Activated CD8-positive, alpha-beta memory T cell treated with anti-CD3 and anti-CD28 coated beads, Interleukin-2, amount 10 ng/mL, durations not matched to agents 7 days and 5 days (primary cell): ENCODE results near the gene CCDC106. TPM values are rescaled to one million over a fixed set of nuclear protein-coding genes. Genes with fewer than 3 reads are reported as not detected.

Experiments used
- ATAC-seq: fragments of 150-1000 bp; cut with Tn5 transposase; one replicate; pipeline ENCODE4 v1.10.0; 2021; ENCODE audit warnings: moderate library complexity
- CTCF ChIA-PET: fragments of 350-600 bp; sonication (Branson Sonifier 250); formaldehyde crosslinking; loops from one replicate; lab custom pipeline; 2021; ENCODE audit warnings: antibody characterized with exemption; lab: Charles Lee
- DNase-seq: peaks from one replicate; pipeline ENCODE4 v3.0.0-alpha.2; 2020
- H3K27ac Mint-ChIP-seq: one replicate; pipeline ENCODE4 v1.8.0; 2021; ENCODE audit warnings: mild to moderate bottlenecking, mixed read lengths
- H3K27me3 Mint-ChIP-seq: one replicate; pipeline ENCODE4 v1.8.0; 2021; ENCODE audit warnings: mixed read lengths
- H3K36me3 Mint-ChIP-seq: one replicate; pipeline ENCODE4 v1.8.0; 2021; ENCODE audit warnings: mild to moderate bottlenecking, mixed read lengths
- H3K4me1 Mint-ChIP-seq: one replicate; pipeline ENCODE4 v1.8.0; 2021; ENCODE audit warnings: mixed read lengths
- H3K4me3 Mint-ChIP-seq: one replicate; pipeline ENCODE4 v1.8.0; 2021; ENCODE audit warnings: mild to moderate bottlenecking, moderate library complexity, mixed read lengths
- H3K9me3 Mint-ChIP-seq: one replicate; pipeline ENCODE4 v1.8.0; 2022; ENCODE audit warnings: low read depth, mixed read lengths
- total RNA-seq, 2 experiments: library from RNA; stranded (reverse); gene quantifications; one replicate each; pipeline ENCODE4 v1.2.3, GENCODE V29; 2021

The CCDC106 gene
- total RNA-seq, 2 experiments from 2014 or later = 5.9 TPM

DNA sequence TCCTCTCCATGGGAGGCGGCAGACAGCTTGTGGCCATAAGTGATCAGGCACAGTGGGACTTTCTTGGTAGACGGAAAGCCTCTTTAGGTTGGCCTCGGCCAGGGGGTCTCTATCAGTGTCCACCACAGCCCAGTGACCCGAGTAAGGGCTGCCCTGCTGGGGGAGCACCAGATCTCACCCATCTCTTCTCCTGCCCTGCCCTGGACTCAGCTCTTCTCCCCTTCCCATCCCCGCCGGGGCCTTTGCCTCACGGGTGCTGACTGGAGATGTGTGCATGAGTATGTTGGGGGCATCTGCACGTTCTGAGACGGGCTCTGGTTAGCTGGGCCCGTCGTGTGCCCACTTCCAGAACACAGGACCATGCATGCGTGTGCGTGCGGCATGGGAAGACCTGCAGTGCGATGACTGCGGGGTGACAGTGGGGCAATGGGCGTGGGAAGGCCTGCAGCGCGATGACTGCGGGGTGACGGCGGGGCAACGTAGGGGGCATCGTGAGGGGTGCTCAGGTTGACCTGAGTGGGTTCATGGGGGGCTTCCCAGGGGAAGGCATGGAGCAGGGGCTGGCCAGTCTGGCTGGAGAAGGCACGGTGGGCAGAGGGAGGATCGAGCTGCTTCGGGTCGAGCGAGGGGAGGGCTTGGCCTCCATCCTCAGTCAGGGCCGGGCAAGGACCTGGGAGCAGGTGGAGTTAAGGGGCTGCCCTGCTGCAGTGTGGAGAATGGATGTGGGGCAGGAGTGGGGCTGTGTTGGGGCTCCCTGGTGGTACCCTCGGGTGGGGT lies 42.9 kb downstream of the CCDC106 start:
- no peak overlapping the region for H3K4me3 Mint-ChIP-seq
- H3K4me1 Mint-ChIP-seq = no peaks in the 10 kb centered on the region
- DNase-seq (no peak), ATAC-seq (no peak)
- CTCF ChIA-PET = no interaction called here
- H3K27me3 Mint-ChIP-seq = no peaks in the 10 kb centered on the region
- H3K9me3 Mint-ChIP-seq = no peaks in the 10 kb centered on the region
- H3K27ac Mint-ChIP-seq = no peak overlapping the region
- peaks cover 8% of the 10 kb centered on the region for H3K36me3 Mint-ChIP-seq

DNA sequence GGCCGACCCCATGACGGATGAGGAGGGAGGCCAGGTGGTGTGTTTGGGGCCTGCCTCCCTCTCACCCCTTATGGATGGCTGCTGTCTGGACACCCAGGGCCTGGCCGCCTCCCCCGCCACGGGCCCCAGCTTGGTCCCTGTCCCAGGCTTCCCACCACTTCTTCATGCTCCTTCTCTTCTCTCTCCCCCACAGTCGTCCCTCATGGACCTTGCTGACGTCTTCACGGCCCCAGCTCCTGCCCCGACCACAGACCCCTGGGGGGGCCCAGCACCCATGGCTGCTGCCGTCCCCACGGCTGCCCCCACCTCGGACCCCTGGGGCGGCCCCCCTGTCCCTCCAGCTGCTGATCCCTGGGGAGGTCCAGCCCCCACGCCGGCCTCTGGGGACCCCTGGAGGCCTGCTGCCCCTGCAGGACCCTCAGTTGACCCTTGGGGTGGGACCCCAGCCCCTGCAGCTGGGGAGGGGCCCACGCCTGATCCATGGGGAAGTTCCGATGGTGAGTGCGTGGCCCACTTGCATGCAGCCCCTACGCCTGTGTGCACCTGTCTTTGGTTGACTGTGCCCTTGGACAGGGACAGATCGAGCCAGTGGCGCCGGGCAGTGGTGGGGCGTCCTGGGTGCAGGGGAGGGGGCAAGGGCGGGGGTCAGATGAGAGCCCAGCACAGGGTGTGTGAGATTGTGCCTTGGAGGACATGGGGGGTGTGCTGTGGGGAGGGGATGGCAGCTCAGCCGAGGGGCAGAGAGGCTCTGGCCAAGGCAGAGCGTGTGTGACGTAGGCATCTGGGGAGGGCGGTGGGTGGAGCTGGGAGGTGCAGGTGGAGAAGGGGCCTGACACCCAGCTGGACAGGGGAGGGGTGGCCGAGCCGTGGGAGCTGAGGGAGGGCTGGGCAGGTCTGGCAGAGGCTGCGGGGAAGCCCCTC lies 43.8 kb downstream of the CCDC106 start:
- ATAC-seq (no peak), DNase-seq (no peak)
- peaks cover 8% of the 10 kb centered on the region for H3K36me3 Mint-ChIP-seq
- CTCF ChIA-PET = no interaction called here
- H3K4me3 Mint-ChIP-seq = no peak overlapping the region
- no peak overlapping the region for H3K27ac Mint-ChIP-seq
- no peaks in the 10 kb centered on the region for H3K27me3 Mint-ChIP-seq
- no peaks in the 10 kb centered on the region for H3K9me3 Mint-ChIP-seq
- no peaks in the 10 kb centered on the region for H3K4me1 Mint-ChIP-seq

DNA sequence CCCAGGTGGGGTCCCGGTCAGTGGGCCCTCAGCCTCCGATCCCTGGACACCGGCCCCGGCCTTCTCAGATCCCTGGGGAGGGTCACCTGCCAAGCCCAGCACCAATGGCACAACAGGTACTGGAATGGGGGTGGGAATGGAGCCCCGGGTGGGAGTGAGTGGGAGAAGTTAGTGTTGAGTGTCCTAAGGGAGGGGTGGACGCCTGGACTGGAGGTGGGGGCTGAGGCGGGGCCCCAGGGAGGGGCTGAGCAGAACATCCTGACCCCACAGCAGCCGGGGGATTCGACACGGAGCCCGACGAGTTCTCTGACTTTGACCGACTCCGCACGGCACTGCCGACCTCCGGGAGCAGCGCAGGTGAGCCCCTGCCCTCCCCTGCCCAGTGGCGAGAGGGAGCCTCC lies 44.7 kb downstream of the CCDC106 start:
- Mint-ChIP-seq H3K36me3 (peaks cover 8% of the 10 kb centered on the region), H3K27me3 (no peaks in the 10 kb centered on the region), H3K9me3 (no peaks in the 10 kb centered on the region), H3K4me3 (no peak overlapping the region), H3K4me1 (no peaks in the 10 kb centered on the region), H3K27ac (no peak overlapping the region)
- DNase-seq (no peak), ATAC-seq (no peak)
- CTCF ChIA-PET = no interaction called here

DNA sequence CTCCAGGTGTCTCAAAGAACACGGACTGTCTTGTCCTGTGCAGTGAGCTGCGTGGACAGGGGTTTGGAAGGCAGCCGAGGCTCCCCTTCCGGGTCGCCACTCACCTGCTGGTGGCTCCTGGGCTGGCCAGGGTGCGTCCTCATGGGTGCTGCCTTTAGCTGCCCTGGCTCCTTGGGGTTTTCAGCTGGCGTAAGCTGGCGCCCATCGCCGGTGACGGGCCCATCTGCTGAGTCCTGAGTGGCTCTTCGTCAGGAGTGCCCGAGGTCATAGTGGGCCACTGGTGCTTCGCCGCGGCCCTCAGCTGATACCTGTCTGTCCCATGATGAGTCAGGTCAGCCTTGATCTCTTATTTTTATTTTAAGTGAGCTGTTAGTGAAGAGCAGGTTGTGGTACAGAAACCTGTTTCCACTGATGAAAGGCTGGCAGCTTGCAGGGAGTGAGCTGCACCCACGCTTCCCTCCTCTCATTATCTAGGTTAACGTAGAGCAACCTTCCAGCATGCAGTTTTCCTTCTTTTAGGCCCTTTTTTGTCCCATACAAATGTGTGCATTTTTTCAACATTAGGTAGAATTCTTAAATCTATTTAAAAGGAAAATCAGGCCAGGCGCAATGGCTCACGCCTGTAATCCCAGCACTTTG lies 45.4 kb downstream of the CCDC106 start:
- H3K27ac Mint-ChIP-seq = no peak overlapping the region
- CTCF ChIA-PET = interaction anchor here (1.1 kb wide), 1 partner anchor 10 kb away, joined by 5 read pairs; no protein-coding TSS in a partner anchor
- ATAC-seq = no peak
- H3K4me1 Mint-ChIP-seq = no peaks in the 10 kb centered on the region
- no peak overlapping the region for H3K4me3 Mint-ChIP-seq
- DNase-seq = no peak
- peaks cover 9% of the 10 kb centered on the region for H3K36me3 Mint-ChIP-seq
- H3K9me3 Mint-ChIP-seq = no peaks in the 10 kb centered on the region
- no peaks in the 10 kb centered on the region for H3K27me3 Mint-ChIP-seq

DNA sequence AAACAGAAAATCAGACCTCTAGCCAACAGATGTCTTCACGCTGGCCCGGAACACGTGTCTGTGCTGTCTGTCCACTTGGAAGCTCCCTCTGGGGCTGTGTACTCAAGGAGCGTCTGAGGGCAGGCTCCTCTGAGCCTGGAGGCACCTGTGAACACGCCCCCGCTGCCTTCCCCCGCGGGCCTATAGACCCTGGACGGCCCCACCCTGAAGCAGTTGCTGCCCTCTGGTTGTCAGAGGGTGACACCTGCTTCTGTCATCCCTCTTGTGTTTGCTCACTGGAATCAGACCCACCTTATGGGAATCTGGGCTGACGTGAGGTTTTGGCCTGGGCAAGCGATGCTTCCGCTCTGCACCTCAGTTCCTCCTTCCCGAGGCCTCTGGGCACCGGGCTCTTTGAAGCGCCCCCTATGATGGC lies 46.2 kb downstream of the CCDC106 start:
- no peak for DNase-seq
- H3K9me3 Mint-ChIP-seq = no peaks in the 10 kb centered on the region
- H3K4me3 Mint-ChIP-seq = no peak overlapping the region
- no peak for ATAC-seq
- H3K27ac Mint-ChIP-seq = no peak overlapping the region
- H3K36me3 Mint-ChIP-seq = peaks cover 7% of the 10 kb centered on the region
- no peaks in the 10 kb centered on the region for H3K27me3 Mint-ChIP-seq
- H3K4me1 Mint-ChIP-seq = no peaks in the 10 kb centered on the region
- CTCF ChIA-PET = interaction anchor here (1.1 kb wide), 1 partner anchor 9 kb away, joined by 5 read pairs; no protein-coding TSS in a partner anchor

DNA sequence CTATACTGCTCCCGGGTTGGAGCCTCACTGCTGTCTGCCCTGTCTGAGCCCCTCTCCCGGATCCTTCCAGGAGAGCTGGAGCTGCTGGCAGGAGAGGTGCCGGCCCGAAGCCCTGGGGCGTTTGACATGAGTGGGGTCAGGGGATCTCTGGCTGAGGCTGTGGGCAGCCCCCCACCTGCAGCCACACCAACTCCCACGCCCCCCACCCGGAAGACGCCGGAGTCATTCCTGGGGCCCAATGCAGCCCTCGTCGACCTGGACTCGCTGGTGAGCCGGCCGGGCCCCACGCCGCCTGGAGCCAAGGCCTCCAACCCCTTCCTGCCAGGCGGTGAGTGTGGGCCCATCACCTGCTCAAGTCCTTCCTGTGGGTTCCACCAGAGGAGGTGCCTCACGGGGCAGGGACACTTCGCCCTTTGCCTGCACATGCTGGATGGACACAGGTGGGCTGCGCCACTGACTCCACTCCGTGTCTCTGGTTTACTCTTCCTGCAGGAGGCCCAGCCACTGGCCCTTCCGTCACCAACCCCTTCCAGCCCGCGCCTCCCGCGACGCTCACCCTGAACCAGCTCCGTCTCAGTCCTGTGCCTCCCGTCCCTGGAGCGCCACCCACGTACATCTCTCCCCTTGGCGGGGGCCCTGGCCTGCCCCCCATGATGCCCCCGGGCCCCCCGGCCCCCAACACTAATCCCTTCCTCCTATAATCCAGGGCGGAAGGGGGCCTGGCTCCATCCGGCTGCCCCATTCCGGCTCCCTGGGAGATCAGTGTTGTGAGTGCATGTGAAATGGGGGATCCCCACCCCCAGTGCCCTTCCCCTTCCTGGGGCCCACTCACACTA lies 46.9 kb downstream of the CCDC106 start:
- H3K27ac Mint-ChIP-seq = no peak overlapping the region
- ATAC-seq = no peak
- H3K36me3 Mint-ChIP-seq = peaks cover 7% of the 10 kb centered on the region
- DNase-seq = no peak
- CTCF ChIA-PET = no interaction called here
- H3K4me3 Mint-ChIP-seq = no peak overlapping the region
- no peaks in the 10 kb centered on the region for H3K9me3 Mint-ChIP-seq
- H3K27me3 Mint-ChIP-seq = no peaks in the 10 kb centered on the region
- no peaks in the 10 kb centered on the region for H3K4me1 Mint-ChIP-seq

DNA sequence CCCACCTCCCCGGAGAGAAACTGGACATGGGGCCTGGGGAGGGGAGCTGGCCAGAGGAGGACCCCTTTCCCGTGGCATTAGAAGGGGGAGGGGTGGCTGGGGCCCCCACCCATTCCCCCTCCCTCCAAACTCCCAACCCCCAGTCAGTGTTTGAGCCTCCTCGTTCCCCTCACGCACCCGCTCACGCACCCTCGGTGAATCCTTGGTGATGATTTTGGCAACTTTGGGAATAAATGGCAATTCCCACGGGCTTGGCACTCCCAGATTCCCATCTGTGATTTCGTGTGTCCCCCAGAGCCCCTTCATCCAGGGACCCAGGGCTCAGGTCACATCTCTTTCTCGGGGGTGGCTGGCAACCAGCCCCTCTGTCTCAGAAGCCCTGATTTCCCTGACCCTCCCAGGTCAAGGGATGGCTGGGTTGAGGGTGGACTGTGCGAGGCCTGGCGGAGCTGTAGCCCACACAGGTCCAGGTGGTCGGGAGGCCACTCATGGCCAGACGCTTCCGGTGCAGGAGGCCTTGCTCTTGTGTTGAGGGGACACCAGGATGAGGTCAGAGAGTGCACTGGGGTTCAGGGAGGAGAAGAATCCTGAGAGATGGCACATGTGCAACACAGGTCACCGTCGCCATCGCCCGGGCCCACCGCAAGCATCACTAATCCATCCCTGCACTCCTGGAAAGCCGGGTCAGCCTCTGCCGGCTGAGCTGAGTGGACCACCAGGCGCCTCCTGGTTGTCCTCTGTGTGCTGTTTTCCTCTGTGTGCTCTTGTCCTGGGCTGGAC lies 47.7 kb downstream of the CCDC106 start:
- CTCF ChIA-PET = no interaction called here
- DNase-seq (no peak), ATAC-seq (no peak)
- Mint-ChIP-seq H3K27me3 (no peaks in the 10 kb centered on the region), H3K27ac (no peak overlapping the region), H3K4me1 (no peaks in the 10 kb centered on the region), H3K4me3 (no peak overlapping the region), H3K36me3 (peaks cover 11% of the 10 kb centered on the region), H3K9me3 (no peaks in the 10 kb centered on the region)

DNA sequence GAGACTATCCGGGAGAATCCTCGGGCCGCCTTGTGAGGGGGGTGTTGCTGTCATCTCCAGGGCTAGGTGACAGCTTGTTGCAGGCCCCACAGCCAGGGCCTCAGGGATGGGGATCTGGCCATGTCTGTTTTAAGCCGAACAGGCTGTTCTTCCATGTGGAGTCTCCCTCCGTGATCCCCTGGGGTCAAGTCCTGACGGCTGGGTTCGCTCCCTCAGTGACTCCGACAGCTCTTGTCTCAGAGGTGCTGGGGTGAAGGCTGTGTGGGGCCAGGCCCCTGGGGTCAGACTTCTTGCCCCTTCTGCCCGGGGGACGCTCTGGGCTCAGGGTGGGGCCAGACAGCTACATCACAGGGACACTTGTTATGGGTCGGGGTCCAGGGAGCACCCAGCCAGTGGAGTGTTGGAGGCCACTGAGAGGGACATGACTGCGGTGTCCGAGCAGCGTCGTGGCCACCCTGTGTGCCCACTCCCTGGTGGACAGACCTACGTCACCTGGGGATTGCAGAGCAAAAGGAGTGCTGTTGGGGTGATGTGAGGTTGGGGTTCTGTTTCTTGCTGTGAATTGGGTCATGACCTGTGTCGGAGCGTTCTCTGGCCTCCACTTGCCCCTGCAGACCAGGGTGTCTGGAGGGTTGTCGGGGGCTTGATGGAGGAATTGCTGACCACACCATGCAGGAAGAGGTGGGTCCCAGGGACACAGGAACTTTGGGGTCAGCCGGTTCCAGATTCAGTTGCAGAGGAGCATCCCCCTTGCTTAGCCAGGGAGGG lies 48.5 kb downstream of the CCDC106 start:
- DNase-seq = no peak
- CTCF ChIA-PET = no interaction called here
- peaks cover 12% of the 10 kb centered on the region for H3K36me3 Mint-ChIP-seq

DNA sequence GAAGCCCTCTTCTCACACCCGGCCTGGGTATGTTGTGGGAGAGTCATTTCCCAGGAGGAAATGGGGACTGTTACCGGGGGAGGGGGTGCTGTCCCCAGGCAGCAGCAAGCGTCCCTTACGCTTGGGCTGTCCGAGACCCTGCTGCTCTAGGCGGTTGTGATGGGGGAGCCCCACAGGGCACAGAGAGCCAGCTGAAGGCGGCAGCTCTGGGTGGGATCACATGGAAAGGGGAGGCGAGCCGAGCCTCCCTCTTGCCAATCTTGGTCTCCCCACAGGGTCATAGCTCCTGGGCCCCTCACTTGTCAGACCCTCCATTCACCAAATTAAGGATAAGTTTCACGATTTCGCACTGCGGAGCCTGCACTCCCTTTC lies 49.0 kb downstream of the CCDC106 start:
- CTCF ChIA-PET = no interaction called here
- ATAC-seq = no peak
- Mint-ChIP-seq H3K36me3 (peaks cover 12% of the 10 kb centered on the region), H3K27ac (no peak overlapping the region), H3K27me3 (no peaks in the 10 kb centered on the region), H3K4me1 (no peaks in the 10 kb centered on the region), H3K9me3 (no peaks in the 10 kb centered on the region), H3K4me3 (no peak overlapping the region)
- DNase-seq = no peak

More for the DNA sequence above, 48.5 kb downstream of the CCDC106 start:
- H3K27me3 Mint-ChIP-seq = no peaks in the 10 kb centered on the region
- H3K4me1 Mint-ChIP-seq = no peaks in the 10 kb centered on the region
- no peak overlapping the region for H3K27ac Mint-ChIP-seq
- H3K9me3 Mint-ChIP-seq = no peaks in the 10 kb centered on the region
- H3K4me3 Mint-ChIP-seq = no peak overlapping the region
- ATAC-seq = no peak

DNA sequence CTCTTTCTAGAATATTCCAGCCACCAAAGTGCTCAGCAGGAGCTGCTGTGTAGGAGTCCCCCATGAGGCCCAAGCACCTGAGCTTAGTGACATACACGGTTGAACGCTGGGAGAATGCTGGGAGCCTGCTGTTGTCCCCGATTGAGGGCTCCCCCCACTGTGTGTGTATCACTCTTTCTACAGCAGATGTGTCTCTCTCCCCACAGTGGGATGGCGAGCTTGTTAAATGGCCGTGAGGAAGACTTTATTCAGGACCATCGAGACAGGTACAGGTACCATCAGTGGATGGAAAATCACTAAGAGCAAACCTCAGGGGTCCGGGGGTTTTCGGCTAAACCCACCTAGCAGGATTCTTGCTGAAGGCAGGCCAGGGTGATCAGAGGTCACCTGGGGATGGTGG lies 49.7 kb downstream of the CCDC106 start:
- no peak overlapping the region for H3K27ac Mint-ChIP-seq
- H3K4me1 Mint-ChIP-seq = no peaks in the 10 kb centered on the region
- no peaks in the 10 kb centered on the region for H3K27me3 Mint-ChIP-seq
- ATAC-seq (no peak), DNase-seq (no peak)
- no peak overlapping the region for H3K4me3 Mint-ChIP-seq
- CTCF ChIA-PET = no interaction called here
- peaks cover 12% of the 10 kb centered on the region for H3K36me3 Mint-ChIP-seq
- no peaks in the 10 kb centered on the region for H3K9me3 Mint-ChIP-seq

DNA sequence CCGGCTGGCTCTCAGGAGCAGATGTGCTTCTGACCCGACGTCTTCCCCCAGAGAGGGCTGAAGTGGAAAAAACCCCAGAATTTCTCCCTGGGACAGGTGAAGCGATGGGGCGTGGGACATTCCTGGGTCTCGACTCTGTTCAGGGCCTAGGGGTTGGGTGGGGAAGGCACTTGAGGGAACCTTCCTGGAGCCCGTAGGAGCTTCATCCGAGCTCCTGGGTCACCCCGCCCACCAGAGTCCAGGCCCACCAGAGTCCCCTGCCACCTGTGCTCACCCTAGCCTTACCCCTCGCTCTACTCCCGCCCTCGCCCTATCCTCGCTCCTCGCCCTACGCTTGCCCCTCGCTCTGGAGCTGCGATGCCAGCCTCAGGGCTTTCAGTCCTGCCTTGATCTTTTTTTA lies 50.2 kb downstream of the CCDC106 start:
- H3K36me3 Mint-ChIP-seq = peaks cover 14% of the 10 kb centered on the region
- H3K4me1 Mint-ChIP-seq = no peaks in the 10 kb centered on the region

DNA sequence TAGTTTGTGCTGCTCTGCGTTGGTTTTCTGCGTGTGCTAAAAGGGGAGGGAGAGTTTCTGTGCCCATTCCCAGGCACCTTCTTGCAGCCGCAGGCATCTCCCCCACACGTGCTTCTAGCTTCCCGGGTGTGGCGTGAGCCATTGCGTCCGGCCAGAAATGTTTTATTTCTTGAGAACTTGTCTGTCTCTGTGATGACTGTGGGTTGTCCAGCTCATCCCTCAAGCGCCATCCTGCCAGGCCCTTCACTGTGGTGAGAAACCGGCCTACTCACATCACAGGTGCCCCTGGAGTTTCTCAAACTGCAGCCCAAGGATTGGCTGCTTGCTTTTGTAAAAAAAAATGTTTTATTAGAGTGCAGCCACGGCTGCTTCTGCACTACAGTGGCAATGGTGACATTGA lies 51.2 kb downstream of the CCDC106 start:
- H3K27ac Mint-ChIP-seq = no peak overlapping the region
- H3K9me3 Mint-ChIP-seq = no peaks in the 10 kb centered on the region
- DNase-seq (no peak), ATAC-seq (no peak)
- CTCF ChIA-PET = no interaction called here
- H3K4me1 Mint-ChIP-seq = no peaks in the 10 kb centered on the region
- H3K4me3 Mint-ChIP-seq = no peak overlapping the region
- H3K27me3 Mint-ChIP-seq = no peaks in the 10 kb centered on the region
- H3K36me3 Mint-ChIP-seq = peaks cover 14% of the 10 kb centered on the region

More for the DNA sequence above, 50.2 kb downstream of the CCDC106 start:
- Mint-ChIP-seq H3K27me3 (no peaks in the 10 kb centered on the region), H3K9me3 (no peaks in the 10 kb centered on the region), H3K27ac (no peak overlapping the region), H3K4me3 (no peak overlapping the region)
- DNase-seq (no peak), ATAC-seq (no peak)
- CTCF ChIA-PET = no interaction called here
